Naive thymus-derived CD4-positive, alpha-beta T cell (primary cell): ENCODE data around the gene ARHGEF7. TPM values are rescaled to one million over a fixed set of nuclear protein-coding genes. Genes with fewer than 3 reads are reported as not detected.

ENCODE experiments used
- ATAC-seq: fragments of 150-1000 bp; cut with Tn5 transposase; 2 replicates; pipeline ENCODE4 v1.10.0; 2021; ENCODE audit warnings: mild to moderate bottlenecking, moderate library complexity
- CTCF ChIA-PET: fragments of 350-600 bp; sonication (Branson Sonifier 250); formaldehyde crosslinking; loops from one replicate; lab custom pipeline; 2021; ENCODE audit warnings: antibody characterized with exemption; lab: Charles Lee
- POLR2A ChIA-PET: fragments of 350-600 bp; sonication (Branson Sonifier 250); formaldehyde crosslinking; loops from one replicate; lab custom pipeline; 2021; ENCODE audit warnings: antibody characterized with exemption, inconsistent platforms; lab: Charles Lee
- DNase-seq, 9 donors: peaks; one replicate each; pipeline versions ENCODE4 v3.0.0 to v3.0.0-alpha.2; 2020 to 2022; ENCODE audit warnings: mixed read lengths in 1 of 9
- H3K27ac ChIP-seq: one replicate; pipeline ENCODE4 v1.7.0; 2013; ENCODE audit warnings: mild to moderate bottlenecking, low read depth, low read length, moderate library complexity
- H3K27me3 ChIP-seq, 2 donors: one replicate each; pipeline ENCODE4 v1.7.0; 2013; ENCODE audit warnings: low read length in 2 of 2, mild to moderate bottlenecking in 2 of 2, moderate library complexity in 2 of 2; ENCODE audit not compliant: control insufficient read depth in 2 of 2, insufficient read depth in 2 of 2
- H3K36me3 ChIP-seq, 3 experiments: 1 replicate in 2 of 3; 2 replicates in 1 of 3; pipeline ENCODE4 v1.7.0; 2013; ENCODE audit warnings: low read length in 3 of 3, mild to moderate bottlenecking in 3 of 3, moderate library complexity in 1 of 3; ENCODE audit not compliant: insufficient read depth in 3 of 3, control insufficient read depth in 2 of 3
- H3K4me1 ChIP-seq, 2 donors: one replicate each; pipeline ENCODE4 v1.7.0; 2013; ENCODE audit warnings: low read length in 2 of 2, mild to moderate bottlenecking in 2 of 2, moderate library complexity in 1 of 2; ENCODE audit not compliant: control insufficient read depth in 2 of 2, insufficient read depth in 2 of 2
- H3K4me3 ChIP-seq: 2 replicates; pipeline ENCODE4 v1.7.0; 2013; ENCODE audit warnings: mild to moderate bottlenecking, low read length
- H3K9me3 ChIP-seq, 3 experiments: 1 replicate in 2 of 3; 2 replicates in 1 of 3; pipeline ENCODE4 v1.7.0; 2013; ENCODE audit warnings: low read length in 3 of 3; ENCODE audit not compliant: control insufficient read depth in 2 of 3
- H3K27ac Mint-ChIP-seq, 9 donors: one replicate each; pipeline ENCODE4 v1.8.0; 2020 to 2022; ENCODE audit warnings: mixed read lengths in 9 of 9, mild to moderate bottlenecking in 8 of 9, moderate library complexity in 5 of 9, inconsistent platforms in 2 of 9
- H3K27me3 Mint-ChIP-seq, 5 donors: one replicate each; pipeline ENCODE4 v1.8.0; 2021 to 2022; ENCODE audit warnings: mixed read lengths in 5 of 5, mild to moderate bottlenecking in 1 of 5
- H3K36me3 Mint-ChIP-seq, 5 donors: one replicate each; pipeline ENCODE4 v1.8.0; 2020 to 2022; ENCODE audit warnings: mixed read lengths in 5 of 5, mild to moderate bottlenecking in 3 of 5, inconsistent platforms in 1 of 5
- H3K4me1 Mint-ChIP-seq, 7 donors: one replicate each; pipeline ENCODE4 v1.8.0; 2020 to 2022; ENCODE audit warnings: mixed read lengths in 7 of 7, mild to moderate bottlenecking in 3 of 7, inconsistent platforms in 1 of 7
- H3K4me3 Mint-ChIP-seq, 10 donors: one replicate each; pipeline ENCODE4 v1.8.0; 2020 to 2022; ENCODE audit warnings: mild to moderate bottlenecking in 10 of 10, mixed read lengths in 10 of 10, moderate library complexity in 6 of 10, inconsistent platforms in 2 of 10
- H3K9me3 Mint-ChIP-seq, 11 donors: one replicate each; pipeline ENCODE4 v1.8.0; 2020 to 2022; ENCODE audit warnings: mixed read lengths in 11 of 11, mild to moderate bottlenecking in 4 of 11, inconsistent platforms in 1 of 11, moderate library complexity in 1 of 11
- intact Hi-C, 2 donors: fragments of 100-400 bp; cut with micrococcal nuclease; formaldehyde crosslinking; loops; one replicate each; pipeline ENCODE4 v1.15.1; 2023
- polyA plus RNA-seq, 2 donors: library from polyadenylated mRNA; unstranded; fragments of 300-500 nt; fragmentation: Illumina TruSeq; gene quantifications; one replicate each; pipeline ENCODE4 v1.2.3, GENCODE V29; 2021
- total RNA-seq, 6 experiments: library from RNA in 5 of 6; stranded (reverse) in 5 of 6; gene quantifications; 1 replicate in 5 of 6; 2 replicates in 1 of 6; pipeline ENCODE4 v1.2.3 and lab custom pipeline; 2021 to 2026

Gene ARHGEF7
- total and polyA plus RNA-seq, 7 experiments from 2014 or later = 10.0 to 84.0 (median 76.7) TPM

- DNase-seq (no peak), ATAC-seq (no peak)
- H3K27ac Mint-ChIP-seq = no peak overlapping the region
- Histone ChIP-seq H3K27ac (no peak overlapping the region), H3K4me3 (no peak overlapping the region), H3K27me3 (no peaks in the 10 kb centered on the region), H3K4me1 (no peaks in the 10 kb centered on the region), H3K9me3 (no peaks in the 10 kb centered on the region), H3K36me3 (no peaks in the 10 kb centered on the region)
- peaks cover 23 to 58% (median 33%) of the 10 kb centered on the region in 5 donors for H3K27me3 Mint-ChIP-seq
- intact Hi-C loops = no loop called here
- no peaks in the 10 kb centered on the region for H3K4me1 Mint-ChIP-seq
- no peaks in the 10 kb centered on the region for H3K36me3 Mint-ChIP-seq
- peaks cover 0 to 1% (median 0%) of the 10 kb centered on the region in 11 donors for H3K9me3 Mint-ChIP-seq
- no peak overlapping the region for H3K4me3 Mint-ChIP-seq
- ChIA-PET POLR2A (no interaction called here), CTCF (interaction anchor here (2.0 kb wide), 1 partner anchor 72 kb away, joined by 5 read pairs; no protein-coding TSS in a partner anchor)
Observed at GRCh38 chr13:111139452-111139851, 24.3 kb downstream of the ARHGEF7 start.

GRCh38 chr13:111139873-111140561 is 24.9 kb downstream of the ARHGEF7 start:
- H3K4me1 ChIP-seq = no peaks in the 10 kb centered on the region
- H3K4me3 ChIP-seq = no peak overlapping the region
- no peak overlapping the region for H3K27ac ChIP-seq
- no peaks in the 10 kb centered on the region for H3K36me3 Mint-ChIP-seq
- CTCF ChIA-PET = interaction anchor here (2.0 kb wide), 1 partner anchor 72 kb away, joined by 5 read pairs; no protein-coding TSS in a partner anchor
- H3K9me3 ChIP-seq = no peaks in the 10 kb centered on the region
- H3K36me3 ChIP-seq = no peaks in the 10 kb centered on the region
- peak overlapping the region in 1 of 9 donors; percentile 27 for H3K27ac Mint-ChIP-seq
- H3K4me3 Mint-ChIP-seq = no peak overlapping the region
- intact Hi-C loops = no loop called here
- peaks cover 0 to 1% (median 0%) of the 10 kb centered on the region in 11 donors for H3K9me3 Mint-ChIP-seq
- H3K27me3 ChIP-seq = no peaks in the 10 kb centered on the region
- DNase-seq (no peak), ATAC-seq (no peak)
- POLR2A ChIA-PET = no interaction called here
- H3K4me1 Mint-ChIP-seq = no peaks in the 10 kb centered on the region
- peaks cover 28 to 60% (median 33%) of the 10 kb centered on the region in 5 donors for H3K27me3 Mint-ChIP-seq

- Mint-ChIP-seq H3K36me3 (no peaks in the 10 kb centered on the region), H3K27me3 (peaks cover 28 to 60% (median 33%) of the 10 kb centered on the region in 5 donors), H3K27ac (no peak overlapping the region), H3K9me3 (peaks cover 0 to under 1% (median 0%) of the 10 kb centered on the region in 11 donors), H3K4me1 (no peaks in the 10 kb centered on the region), H3K4me3 (no peak overlapping the region)
- intact Hi-C loops = no loop called here
- Histone ChIP-seq H3K4me1 (no peaks in the 10 kb centered on the region), H3K4me3 (no peak overlapping the region), H3K27ac (no peak overlapping the region), H3K36me3 (no peaks in the 10 kb centered on the region), H3K9me3 (no peaks in the 10 kb centered on the region), H3K27me3 (no peaks in the 10 kb centered on the region)
- ChIA-PET CTCF (interaction anchor here (2.0 kb wide), 1 partner anchor 73 kb away, joined by 5 read pairs; no protein-coding TSS in a partner anchor), POLR2A (no interaction called here)
- DNase-seq (no peak), ATAC-seq (no peak)
Observed at GRCh38 chr13:111140562-111141105, 25.5 kb downstream of the ARHGEF7 start.

- H3K27me3 ChIP-seq = no peaks in the 10 kb centered on the region
- POLR2A ChIA-PET = no interaction called here
- CTCF ChIA-PET = no interaction called here
- no peaks in the 10 kb centered on the region for H3K36me3 ChIP-seq
- H3K4me1 ChIP-seq = no peaks in the 10 kb centered on the region
- no peak overlapping the region for H3K27ac ChIP-seq
- Mint-ChIP-seq H3K4me1 (no peaks in the 10 kb centered on the region), H3K36me3 (no peaks in the 10 kb centered on the region), H3K27ac (peak overlapping the region in 1 of 9 donors; percentile 47), H3K9me3 (no peaks in the 10 kb centered on the region), H3K27me3 (peaks cover 20 to 62% (median 24%) of the 10 kb centered on the region in 5 donors), H3K4me3 (no peak overlapping the region)
- no peaks in the 10 kb centered on the region for H3K9me3 ChIP-seq
- no peak overlapping the region for H3K4me3 ChIP-seq
- intact Hi-C loops = no loop called here
- no peak for DNase-seq
- no peak for ATAC-seq
Observed at GRCh38 chr13:111142472-111142871, 27.4 kb downstream of the ARHGEF7 start.

GRCh38 chr13:111143865-111144540 is 28.9 kb downstream of the ARHGEF7 start:
- CTCF ChIA-PET = no interaction called here
- intact Hi-C loops = no loop called here
- H3K4me3 ChIP-seq = no peak overlapping the region

GRCh38 chr13:111145071-111145470 is 30.0 kb downstream of the ARHGEF7 start:
- H3K36me3 Mint-ChIP-seq = no peaks in the 10 kb centered on the region
- Histone ChIP-seq H3K4me1 (no peaks in the 10 kb centered on the region), H3K27ac (no peak overlapping the region), H3K27me3 (no peaks in the 10 kb centered on the region), H3K36me3 (no peaks in the 10 kb centered on the region), H3K4me3 (no peak overlapping the region), H3K9me3 (no peaks in the 10 kb centered on the region)
- H3K9me3 Mint-ChIP-seq = no peaks in the 10 kb centered on the region
- intact Hi-C loops = no loop called here
- CTCF ChIA-PET = no interaction called here
- H3K27ac Mint-ChIP-seq = no peak overlapping the region
- DNase-seq = no peak
- H3K4me3 Mint-ChIP-seq = no peak overlapping the region
- POLR2A ChIA-PET = no interaction called here
- H3K27me3 Mint-ChIP-seq = peaks cover 15 to 69% (median 21%) of the 10 kb centered on the region in 5 donors
- ATAC-seq = no peak
- no peaks in the 10 kb centered on the region for H3K4me1 Mint-ChIP-seq

More at GRCh38 chr13:111143865-111144540, 28.9 kb downstream of the ARHGEF7 start:
- Mint-ChIP-seq H3K9me3 (no peaks in the 10 kb centered on the region), H3K36me3 (no peaks in the 10 kb centered on the region), H3K4me1 (no peaks in the 10 kb centered on the region), H3K4me3 (no peak overlapping the region), H3K27ac (no peak overlapping the region), H3K27me3 (peaks cover 18 to 66% (median 21%) of the 10 kb centered on the region in 5 donors)
- DNase-seq = no peak
- Histone ChIP-seq H3K36me3 (no peaks in the 10 kb centered on the region), H3K9me3 (no peaks in the 10 kb centered on the region), H3K27ac (no peak overlapping the region), H3K27me3 (no peaks in the 10 kb centered on the region), H3K4me1 (no peaks in the 10 kb centered on the region)
- POLR2A ChIA-PET = no interaction called here
- no peak for ATAC-seq
